H9 (cell line): ENCODE measurements around the gene KLK2. TPM values are rescaled to one million over a fixed set of nuclear protein-coding genes. Genes with fewer than 3 reads are reported as not detected.

Source experiments
- DNase-seq: peaks from one replicate; pipeline ENCODE4 v3.0.0-alpha.2; 2017
- H2AFZ ChIP-seq: one replicate; pipeline ENCODE4 v1.6.1; 2013; ENCODE audit warnings: mild to moderate bottlenecking, low read length, control low read depth, moderate library complexity
- H2AK5ac ChIP-seq: 2 replicates; pipeline ENCODE4 v1.6.1; 2013; ENCODE audit warnings: low read length, control low read depth, mixed read lengths; ENCODE audit not compliant: insufficient read length
- H2BK120ac ChIP-seq: one replicate; pipeline ENCODE4 v1.6.1; 2013; ENCODE audit warnings: low read depth, mild to moderate bottlenecking, low read length, control low read depth, inconsistent platforms; ENCODE audit not compliant: poor library complexity, severe bottlenecking
- H2BK12ac ChIP-seq: 2 replicates; pipeline ENCODE4 v1.6.1; 2013; ENCODE audit warnings: low read length, control low read depth, mixed read lengths, low read depth; ENCODE audit not compliant: insufficient read length
- H2BK15ac ChIP-seq: 2 replicates; pipeline ENCODE4 v1.6.1; 2013; ENCODE audit warnings: low read depth, low read length, control low read depth
- H2BK20ac ChIP-seq: one replicate; pipeline ENCODE4 v1.6.1; 2013; ENCODE audit warnings: low read depth, mild to moderate bottlenecking, low read length, control low read depth, inconsistent platforms; ENCODE audit not compliant: poor library complexity, severe bottlenecking
- H2BK5ac ChIP-seq: 2 replicates; pipeline ENCODE4 v1.6.1; 2013; ENCODE audit warnings: low read length, control low read depth, mixed read lengths; ENCODE audit not compliant: insufficient read length
- H3K14ac ChIP-seq: 2 replicates; pipeline ENCODE4 v1.6.1; 2013; ENCODE audit warnings: low read length, control low read depth; ENCODE audit not compliant: insufficient read depth
- H3K18ac ChIP-seq: 2 replicates; pipeline ENCODE4 v1.6.1; 2013; ENCODE audit warnings: low read depth, mild to moderate bottlenecking, mixed read lengths, low read length, control low read depth; ENCODE audit not compliant: insufficient read length
- H3K23ac ChIP-seq: 2 replicates; pipeline ENCODE4 v1.6.1; 2013; ENCODE audit warnings: low read length, control low read depth, mixed read lengths, low read depth; ENCODE audit not compliant: insufficient read length
- H3K23me2 ChIP-seq: 2 replicates; pipeline ENCODE4 v1.6.1; 2013; ENCODE audit warnings: low read depth, mild to moderate bottlenecking, mixed read lengths, low read length, control low read depth; ENCODE audit not compliant: insufficient read length, poor library complexity, severe bottlenecking
- H3K27ac ChIP-seq: 2 replicates; pipeline ENCODE4 v1.5.1; 2013; ENCODE audit warnings: low read length, control low read depth, mixed read lengths, low read depth; ENCODE audit not compliant: insufficient read length
- H3K27me3 ChIP-seq: 2 replicates; pipeline ENCODE4 v1.6.1; 2013; ENCODE audit warnings: low read length, control low read depth, inconsistent platforms; ENCODE audit not compliant: insufficient read depth
- H3K4ac ChIP-seq: 2 replicates; pipeline ENCODE4 v1.6.1; 2013; ENCODE audit warnings: low read depth, mild to moderate bottlenecking, control low read depth, inconsistent platforms, low read length, moderate library complexity
- H3K4me1 ChIP-seq: 2 replicates; pipeline ENCODE4 v1.6.1; 2013; ENCODE audit warnings: low read length, control low read depth, inconsistent platforms; ENCODE audit not compliant: insufficient read depth
- H3K4me2 ChIP-seq: 2 replicates; pipeline ENCODE4 v1.6.1; 2013; ENCODE audit warnings: low read length, control low read depth, mixed read lengths; ENCODE audit not compliant: insufficient read length, insufficient read depth
- H3K56ac ChIP-seq: 2 replicates; pipeline ENCODE4 v1.6.1; 2013; ENCODE audit warnings: low read depth, mild to moderate bottlenecking, mixed read lengths, low read length, control low read depth; ENCODE audit not compliant: insufficient read length
- H3K79me1 ChIP-seq: 2 replicates; pipeline ENCODE4 v1.6.1; 2013; ENCODE audit warnings: low read depth, mild to moderate bottlenecking, moderate library complexity, low read length, control low read depth, inconsistent platforms; ENCODE audit not compliant: insufficient read depth, poor library complexity, severe bottlenecking
- H3K79me2 ChIP-seq: 2 replicates; pipeline ENCODE4 v1.6.1; 2013; ENCODE audit warnings: low read length, control low read depth, inconsistent platforms; ENCODE audit not compliant: insufficient read depth
- H3K9ac ChIP-seq: 2 replicates; pipeline ENCODE4 v1.6.1; 2013; ENCODE audit warnings: low read length, control low read depth, mixed read lengths; ENCODE audit not compliant: insufficient read length; ENCODE audit errors: extremely low read depth
- H3K9me3 ChIP-seq: one replicate; pipeline ENCODE4 v1.6.1; 2013; ENCODE audit warnings: low read depth, low read length, inconsistent platforms; ENCODE audit not compliant: control insufficient read depth
- H3T11ph ChIP-seq: one replicate; pipeline ENCODE4 v1.6.1; 2013; ENCODE audit warnings: mild to moderate bottlenecking, low read length, control low read depth, inconsistent platforms
- H4K20me1 ChIP-seq: one replicate; pipeline ENCODE4 v1.6.1; 2013; ENCODE audit not compliant: control insufficient read depth, insufficient read length, insufficient read depth
- H4K5ac ChIP-seq: 2 replicates; pipeline ENCODE4 v1.6.1; 2013; ENCODE audit warnings: low read depth, mild to moderate bottlenecking, mixed read lengths, low read length, control low read depth; ENCODE audit not compliant: insufficient read length
- H4K8ac ChIP-seq: replicated peaks from 2 replicates; pipeline ENCODE4 v1.6.1; 2013; ENCODE audit warnings: low read length, control low read depth, mixed read lengths, low read depth; ENCODE audit not compliant: insufficient read length
- H4K91ac ChIP-seq: 2 replicates; pipeline ENCODE4 v1.6.1; 2013; ENCODE audit warnings: low read depth, mild to moderate bottlenecking, moderate library complexity, mixed read lengths, low read length, control low read depth; ENCODE audit not compliant: insufficient read length
- H3K27ac Mint-ChIP-seq, 3 experiments: 2 replicates in 2 of 3; 3 replicates in 1 of 3; pipeline ENCODE4 v1.8.0; 2020 to 2021; ENCODE audit warnings: mixed read lengths in 3 of 3, mild to moderate bottlenecking in 1 of 3, moderate library complexity in 1 of 3
- H3K27me3 Mint-ChIP-seq: 2 replicates; pipeline ENCODE4 v1.8.0; 2021; ENCODE audit warnings: low read depth, mild to moderate bottlenecking, moderate library complexity, mixed read lengths
- H3K36me3 Mint-ChIP-seq, 3 experiments: 2 replicates in 2 of 3; 3 replicates in 1 of 3; pipeline ENCODE4 v1.8.0; 2020 to 2021; ENCODE audit warnings: low read depth in 3 of 3, mixed read lengths in 3 of 3; ENCODE audit not compliant: insufficient read depth in 1 of 3
- H3K4me1 Mint-ChIP-seq, 2 experiments: 2 replicates each; pipeline ENCODE4 v1.8.0; 2020; ENCODE audit warnings: mixed read lengths in 2 of 2
- H3K4me3 Mint-ChIP-seq, 2 experiments: 2 replicates in 1 of 2; 3 replicates in 1 of 2; pipeline ENCODE4 v1.8.0; 2020 to 2021; ENCODE audit warnings: mild to moderate bottlenecking in 2 of 2, mixed read lengths in 2 of 2, moderate library complexity in 1 of 2
- H3K9me3 Mint-ChIP-seq, 2 experiments: 2 replicates in 1 of 2; 3 replicates in 1 of 2; pipeline ENCODE4 v1.8.0; 2020; ENCODE audit warnings: mild to moderate bottlenecking in 2 of 2, mixed read lengths in 2 of 2, moderate library complexity in 1 of 2
- CTCF ChIP-seq: fragments of 200-600 bp; sonication (generic); conservative IDR thresholded peaks from 3 replicates; pipeline ENCODE4 v1.8.0; 2021; ENCODE audit warnings: antibody characterized with exemption, mild to moderate bottlenecking
- WGBS: extraction: QIAGEN DNeasy Blood & Tissue Kit; methylation state at CpG from one replicate; pipeline ENCODE4 v1.1.7; 2013; ENCODE audit warnings: missing lambda C conversion rate, low lambda C conversion rate, mixed read lengths; ENCODE audit not compliant: insufficient read length; ENCODE audit errors: extremely low coverage; 5-methylcytosine and 5-hydroxymethylcytosine counted together
- total RNA-seq: library from RNA; stranded (reverse); gene quantifications from 2 replicates; pipeline ENCODE4 v1.2.1, GENCODE V29; 2021

Gene KLK2
- total RNA-seq, 1 experiment from 2014 or later, result not detected

- Histone ChIP-seq H3K9ac (no peak overlapping the region), H2BK5ac (no peak overlapping the region), H3K23me2 (peaks cover 2% of the 10 kb centered on the region), H4K8ac (no peak overlapping the region), H2AK5ac (no peak overlapping the region), H3K27me3 (no peaks in the 10 kb centered on the region; the same call in 1 of the 2 replicates), H3K79me2 (no peaks in the 10 kb centered on the region), H3K56ac (no peak overlapping the region), H3K14ac (no peak overlapping the region), H4K91ac (no peak overlapping the region), H3K79me1 (no peaks in the 10 kb centered on the region), H3K27ac (no peak overlapping the region), H4K20me1 (no peaks in the 10 kb centered on the region), H3K18ac (no peak overlapping the region), H2BK20ac (no peak overlapping the region), H3K4me1 (no peaks in the 10 kb centered on the region; the same call in 1 of the 2 replicates), H3T11ph (no peak overlapping the region), H2AFZ (no peak overlapping the region), H3K23ac (no peak overlapping the region), H3K9me3 (no peaks in the 10 kb centered on the region), H3K4ac (no peak overlapping the region), H3K4me2 (no peak overlapping the region), H2BK15ac (no peak overlapping the region), H2BK12ac (no peak overlapping the region), H2BK120ac (no peak overlapping the region), H4K5ac (no peak overlapping the region)
- Mint-ChIP-seq H3K36me3 (no peaks in the 10 kb centered on the region), H3K4me3 (no peak overlapping the region), H3K4me1 (peaks cover 2 to 11% of the 10 kb centered on the region in 2 experiments; a peak in 1 of 4 replicates), H3K27me3 (peaks cover 62% of the 10 kb centered on the region), H3K27ac (no peak overlapping the region), H3K9me3 (peaks cover 0 to 3% of the 10 kb centered on the region in 2 experiments; a peak in 1 of 5 replicates)
- DNase-seq, result no peak
- no peak for TF ChIP-seq CTCF
- no CpG with 5 or more reads among the region's 17 CpGs for WGBS
These were observed 42.8 kb upstream of the KLK2 start for GRCh38 chr19:50830266-50831025.
